HT1080 (cell line): ENCODE measurements around the gene DBN1. TPM values are rescaled to one million over a fixed set of nuclear protein-coding genes. Genes with fewer than 3 reads are reported as not detected.
"Not testable (repeated sequence)": the region's sequence is repeated elsewhere in the genome, so short reads cannot be mapped to it uniquely, and the experiment has no call there.

Source experiments
- DNase-seq: peaks from one replicate; pipeline ENCODE4 v3.0.0-alpha.2; 2015; ENCODE audit warnings: low read depth
- total RNA-seq: library from RNA; depleted of rRNA; stranded (reverse); fragments of >200 nt; shearing (Covaris generic); gene quantifications from 2 replicates; pipeline ENCODE4 v1.2.3, GENCODE V29; 2014

Gene DBN1
- total RNA-seq, 1 experiment from 2014 or later = 118 TPM

DNA sequence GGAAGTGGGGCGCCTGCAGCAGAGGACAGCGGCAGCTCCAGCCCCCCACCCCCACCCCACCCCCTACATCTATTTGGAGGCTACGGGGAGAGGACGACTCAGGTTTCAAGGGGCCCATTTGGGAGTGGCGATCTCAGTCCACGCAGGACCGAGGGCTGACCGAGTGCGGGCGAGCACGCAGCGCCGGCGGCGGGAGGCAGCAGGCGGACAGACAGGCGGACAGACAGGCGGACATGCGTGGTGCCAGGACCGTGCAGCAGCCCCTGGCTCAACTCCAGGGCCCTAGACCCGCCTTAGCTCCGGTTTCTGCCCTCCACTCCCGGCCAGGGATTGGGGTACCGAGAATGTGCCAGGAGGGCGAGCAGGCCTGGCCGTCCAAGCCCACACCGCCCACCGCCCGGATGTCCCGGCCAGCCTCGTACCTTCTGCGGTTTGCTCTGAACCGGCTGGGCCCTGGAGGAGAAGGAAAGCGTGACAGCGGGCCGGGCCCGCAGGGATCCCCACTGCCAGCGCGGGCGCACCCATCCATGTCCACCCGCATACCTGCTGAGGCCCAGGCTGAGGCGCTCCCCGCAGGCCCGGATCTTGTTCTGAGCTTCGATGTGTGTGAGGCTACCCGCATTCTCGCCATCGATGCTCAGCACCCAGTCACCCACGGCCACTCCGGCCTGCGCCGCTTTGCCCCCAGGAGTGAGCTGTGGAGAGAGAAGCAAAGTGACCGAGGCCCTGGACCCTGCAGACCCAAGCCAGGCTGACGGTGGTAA, 18.7 kb upstream of the DBN1 start:
- no peak for DNase-seq

DNA sequence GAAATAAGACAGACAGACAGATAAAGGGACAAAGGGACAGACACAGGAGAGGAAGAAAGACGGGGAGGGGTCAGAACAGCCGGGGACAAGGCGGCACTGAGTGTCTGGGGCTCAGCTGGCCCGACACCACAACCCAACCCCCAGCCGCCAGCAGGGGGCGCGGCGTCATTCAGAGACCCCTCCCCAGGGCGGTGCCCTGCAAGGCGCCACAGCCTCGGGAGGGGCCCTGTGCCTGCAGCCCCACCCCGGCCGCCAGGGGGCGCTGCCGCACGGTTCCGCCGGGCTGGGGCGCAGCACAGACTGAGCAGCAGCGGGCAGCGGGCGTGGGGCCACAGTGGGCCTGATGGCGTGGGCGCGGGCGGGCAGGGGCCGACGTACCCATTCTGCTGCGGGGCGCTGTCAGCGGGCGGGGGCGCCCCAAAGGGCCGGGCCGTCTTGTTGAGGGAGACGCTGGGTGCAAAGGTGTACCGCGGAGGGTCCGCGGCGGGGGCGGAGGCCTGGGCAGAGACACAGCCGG, 18.1 kb upstream of the DBN1 start:
- DNase-seq = peak; percentile 61

DNA sequence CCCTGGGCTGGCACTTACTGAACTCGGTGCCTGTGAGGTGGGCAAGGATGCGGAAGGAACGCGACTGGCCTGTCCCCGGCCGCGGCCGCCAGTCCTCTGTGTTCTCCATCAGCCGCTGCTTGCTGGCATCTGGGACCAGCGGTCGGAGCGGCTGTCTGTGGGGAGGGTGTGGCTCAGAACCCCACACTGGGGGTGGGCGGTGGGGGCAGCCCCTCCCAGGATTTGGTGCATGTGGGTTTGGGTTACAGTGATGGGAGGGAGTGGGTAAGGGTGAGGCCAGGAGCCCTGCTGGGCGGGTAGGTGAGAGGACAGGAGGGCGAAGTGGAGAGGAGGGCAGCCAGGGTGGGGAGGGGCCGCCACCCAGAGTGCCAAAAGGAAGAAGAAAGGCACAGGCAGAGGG, 17.6 kb upstream of the DBN1 start:
- no peak for DNase-seq

DNA sequence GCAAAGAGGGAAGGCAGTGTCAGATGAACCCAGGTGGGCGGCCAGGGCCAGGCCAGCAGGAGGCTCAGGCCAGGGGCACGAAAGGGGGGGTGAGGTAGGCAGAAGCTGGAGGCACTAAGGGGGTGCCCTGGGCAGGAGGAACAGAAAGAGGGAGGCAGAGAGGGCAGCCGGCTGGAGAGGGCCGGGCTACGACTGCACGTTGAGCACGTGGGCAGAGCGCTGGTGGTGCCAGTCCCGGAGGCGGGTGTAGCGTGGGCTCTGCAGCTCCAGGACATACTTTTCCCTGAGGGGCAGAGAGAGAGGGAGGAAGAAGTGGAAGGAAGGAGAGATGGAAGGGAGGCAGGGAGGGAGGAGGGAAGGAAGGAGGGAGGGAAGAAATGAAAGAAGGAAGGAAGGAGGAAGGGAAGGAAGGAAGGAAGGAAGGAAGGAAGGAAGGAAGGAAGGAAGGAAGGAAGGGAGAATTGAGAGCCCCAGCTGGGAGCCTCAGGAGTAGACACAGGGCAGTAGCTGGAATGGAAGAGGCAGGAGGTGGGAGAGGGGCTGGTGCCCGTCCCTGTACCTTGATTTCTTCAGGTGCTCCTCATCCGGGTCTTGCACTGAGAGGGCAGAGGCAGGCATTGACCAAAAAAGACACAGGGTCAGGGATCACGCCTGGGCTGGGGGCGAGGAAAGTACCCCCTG, 17.0 kb upstream of the DBN1 start:
- DNase-seq = no peak

DNA sequence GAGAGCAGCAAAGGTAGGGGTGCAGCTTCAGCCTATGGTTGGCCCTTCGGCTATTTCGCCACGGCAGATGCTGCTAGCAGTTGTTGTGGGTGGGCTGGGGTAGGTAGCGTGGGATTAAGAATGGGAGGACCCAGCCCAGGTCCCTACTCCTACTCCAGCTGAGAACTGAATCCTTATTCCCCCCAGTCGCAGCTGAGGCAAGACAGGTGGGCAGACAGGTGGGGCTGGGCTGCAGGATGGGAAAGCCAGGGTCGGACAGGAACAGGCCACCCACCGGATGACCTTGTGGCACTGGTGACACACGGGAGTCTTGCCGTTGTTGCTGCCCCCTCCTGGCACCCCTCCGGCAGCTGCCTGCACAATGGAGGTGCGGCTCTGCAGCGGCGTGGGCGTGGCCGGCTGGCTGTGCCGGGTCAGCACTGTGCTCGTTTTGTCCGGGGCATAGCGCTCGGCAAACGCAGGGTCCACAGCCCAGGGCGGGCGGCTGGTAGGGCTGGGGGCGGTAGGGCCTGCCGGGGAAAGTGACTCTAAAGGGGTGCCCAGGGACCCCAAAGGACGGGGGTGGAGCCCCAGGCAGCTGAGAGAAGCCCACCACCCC, 15.8 kb upstream of the DBN1 start:
- DNase-seq = no peak

DNA sequence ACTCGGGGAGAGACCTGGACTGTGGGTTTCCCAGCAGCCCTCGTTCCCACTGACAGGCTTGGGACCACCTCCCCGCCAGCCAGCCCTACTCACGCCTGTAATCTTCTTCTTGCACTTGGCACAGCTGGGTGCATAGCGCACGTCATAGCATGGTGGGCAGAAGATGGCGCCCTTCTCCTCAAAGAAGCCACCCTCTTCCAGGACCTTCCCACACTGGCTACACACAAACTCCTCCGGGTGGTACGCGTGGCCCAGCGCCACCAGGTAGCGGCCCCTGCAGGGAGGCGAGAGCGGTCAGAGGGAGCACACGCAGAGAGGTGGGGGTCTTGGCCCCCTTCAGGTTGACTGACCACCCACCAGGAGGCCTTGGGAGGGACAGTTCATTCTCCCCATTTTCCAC, 14.5 kb upstream of the DBN1 start:
- DNase-seq = no peak

DNA sequence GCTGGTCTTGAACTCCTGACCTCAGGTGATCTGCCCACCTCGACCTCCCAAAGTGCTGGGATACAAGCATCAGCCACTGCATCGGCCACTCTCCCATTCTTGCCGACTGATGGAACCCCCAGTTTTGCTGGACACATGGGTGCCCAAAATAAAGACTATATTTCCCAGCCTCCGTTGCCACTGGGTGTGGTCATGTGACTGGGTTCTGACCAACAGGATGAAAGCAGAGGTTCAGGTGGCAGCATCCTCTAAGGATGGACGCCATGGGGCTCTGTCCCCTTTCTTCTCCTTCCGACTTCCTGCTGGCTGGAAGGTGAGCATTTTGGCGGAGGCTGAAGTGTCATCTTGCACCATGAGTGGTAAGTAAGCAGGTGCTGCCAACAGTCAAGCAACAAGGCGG, 13.7 kb upstream of the DBN1 start:
- no peak for DNase-seq

DNA sequence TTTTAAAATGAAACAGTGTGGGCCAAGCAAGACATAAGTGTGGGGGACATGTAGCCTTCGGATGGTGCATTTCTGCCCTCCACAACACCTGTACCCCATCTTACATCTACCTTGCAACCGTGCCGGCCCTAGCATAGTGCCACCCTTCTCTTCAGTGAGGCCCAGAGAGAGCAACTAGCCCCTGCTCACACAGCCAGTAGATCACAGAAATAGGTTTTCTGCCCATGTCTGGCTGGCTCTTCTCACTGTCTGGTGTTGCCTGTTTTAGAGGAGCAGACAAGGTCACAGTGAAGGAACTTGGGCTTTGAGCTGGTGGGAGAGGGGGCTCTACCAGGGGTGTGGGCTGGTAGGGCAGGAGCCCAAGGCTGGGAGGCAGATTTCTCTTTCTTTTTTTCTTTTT, 12.8 kb upstream of the DBN1 start:
- no peak for DNase-seq

DNA sequence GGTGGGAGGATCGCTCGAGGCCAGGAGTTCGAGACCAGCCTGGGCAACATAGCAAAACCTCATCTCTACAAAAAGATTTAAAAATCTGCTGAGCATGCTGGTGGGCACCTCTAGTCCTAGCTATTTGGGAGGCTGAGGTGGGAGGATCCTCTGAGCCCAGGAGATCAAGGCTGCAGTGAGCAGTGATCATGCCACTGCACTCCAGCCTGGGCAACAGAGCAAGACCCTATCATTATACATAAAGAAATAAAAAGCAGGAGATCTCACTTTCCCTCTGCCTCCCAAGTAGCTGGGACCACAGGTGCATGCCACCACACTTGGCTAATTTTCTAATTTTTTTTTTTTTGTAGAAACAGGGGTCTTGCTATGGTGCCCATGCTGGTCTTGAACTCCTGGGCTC, 12.3 kb upstream of the DBN1 start:
- not testable (repeated sequence) for DNase-seq

DNA sequence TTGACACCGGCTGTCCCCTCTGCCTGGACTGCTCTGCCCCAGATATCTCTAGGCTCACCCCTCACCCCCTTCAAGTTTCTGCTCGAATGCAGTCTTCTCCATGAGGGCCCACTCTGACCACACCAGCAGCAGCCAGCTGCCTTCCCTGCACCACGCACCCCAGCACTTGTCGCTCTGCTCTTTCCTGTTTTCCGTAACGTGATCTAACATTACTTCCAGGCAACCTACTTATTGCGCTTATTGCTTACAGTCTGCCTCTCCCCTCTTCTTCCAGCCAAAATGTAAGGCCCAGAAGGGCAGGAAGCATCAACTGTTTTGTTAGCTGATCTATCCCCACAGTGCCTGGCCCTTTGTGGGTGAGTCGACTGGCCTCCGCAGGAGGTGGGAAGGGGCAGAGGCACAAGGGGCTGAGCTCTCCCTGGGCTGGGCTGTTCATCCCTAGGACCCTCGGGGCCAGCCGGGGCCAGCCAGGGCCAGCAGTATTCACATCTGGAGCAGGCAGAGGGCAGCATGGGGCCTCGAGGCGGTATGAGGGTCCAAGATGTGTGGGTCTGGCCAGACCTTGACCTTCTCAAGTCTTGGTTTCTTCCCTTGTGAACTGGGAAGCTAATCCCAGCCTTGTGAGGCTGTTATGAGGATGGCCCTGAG, 11.6 kb upstream of the DBN1 start:
- DNase-seq = no peak

DNA sequence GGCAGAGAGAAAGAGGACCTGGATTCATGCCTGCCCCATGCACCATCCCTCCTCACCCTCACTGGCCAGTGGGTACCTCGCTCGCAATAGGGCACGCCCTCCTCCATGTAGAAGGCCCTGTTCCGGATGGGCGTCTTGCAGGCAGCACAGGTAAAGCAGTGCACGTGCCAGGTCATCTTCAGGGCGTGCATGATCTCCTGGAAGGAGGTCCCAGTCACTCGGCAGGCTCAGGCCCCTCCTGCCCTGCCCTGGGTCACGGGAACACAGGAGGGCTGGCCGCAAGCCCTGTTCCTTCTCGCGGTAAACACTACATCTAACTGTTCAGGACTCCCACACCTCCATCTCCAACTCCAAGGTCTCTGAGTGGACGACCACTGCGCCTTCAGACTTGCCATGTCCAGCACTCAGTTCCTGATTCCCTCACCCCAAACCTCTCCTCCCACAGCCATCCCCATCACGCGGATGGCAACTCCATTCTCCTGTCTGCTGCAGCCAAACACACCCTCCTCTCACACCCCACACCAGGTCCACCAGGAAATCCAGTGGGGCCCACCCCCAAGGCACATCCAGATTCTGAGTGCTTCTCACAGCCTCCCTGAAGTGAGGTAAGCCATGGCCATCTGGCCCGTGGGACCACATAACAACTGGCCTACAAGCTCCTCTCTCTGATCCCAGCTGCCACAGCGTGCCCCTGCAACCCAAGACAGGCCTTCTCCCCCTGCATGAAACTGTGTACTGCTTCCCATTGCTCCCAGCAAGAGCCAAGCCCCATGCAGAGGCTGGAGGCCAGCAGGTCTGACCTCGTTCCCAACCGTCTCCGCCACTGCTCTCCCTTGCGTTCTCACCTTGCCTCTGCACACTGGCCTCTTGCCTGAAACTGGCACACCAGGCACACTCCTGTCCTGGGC, 10.8 kb upstream of the DBN1 start:
- no peak for DNase-seq

DNA sequence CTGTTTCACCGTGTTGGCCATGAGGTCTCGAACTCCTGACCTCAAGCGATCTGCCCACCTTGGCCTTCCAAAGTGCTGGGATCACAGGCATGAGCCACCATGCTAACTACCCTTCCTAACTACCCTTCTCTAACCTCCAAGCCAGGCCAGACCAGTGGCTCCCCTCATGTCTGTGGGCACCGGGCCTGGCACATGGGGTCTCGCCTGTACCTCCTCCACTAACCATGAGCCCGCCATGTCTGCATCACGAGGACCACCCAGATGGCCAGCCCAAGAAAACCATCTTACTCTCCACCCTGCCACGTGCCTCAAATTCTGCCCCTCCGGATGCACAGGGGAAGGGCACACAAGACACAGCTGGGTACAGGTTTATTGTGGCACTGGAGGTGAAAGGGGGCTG, 9.6 kb upstream of the DBN1 start:
- DNase-seq = no peak

DNA sequence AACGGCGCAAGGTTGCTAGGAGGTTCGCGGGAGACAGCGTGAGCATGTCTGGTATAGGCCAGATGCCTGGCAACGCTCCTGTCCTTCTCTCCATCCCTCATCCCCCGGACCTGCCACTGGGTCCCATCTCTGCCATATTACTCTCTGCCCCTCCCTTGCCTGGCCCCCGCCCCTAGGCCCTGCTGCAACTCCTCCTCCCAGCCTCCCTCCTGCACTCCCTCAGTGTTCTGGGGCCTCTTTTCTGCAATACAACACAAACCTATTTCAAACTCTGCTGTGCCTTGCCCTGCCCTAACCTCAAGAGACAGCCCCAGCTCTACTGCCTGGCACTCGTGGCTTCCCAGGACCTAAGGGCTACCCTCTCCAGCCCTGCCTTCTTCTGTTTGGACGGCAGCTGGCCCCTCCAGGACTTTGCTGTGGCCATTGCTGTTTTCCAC, 8.9 kb upstream of the DBN1 start:
- DNase-seq = no peak

DNA sequence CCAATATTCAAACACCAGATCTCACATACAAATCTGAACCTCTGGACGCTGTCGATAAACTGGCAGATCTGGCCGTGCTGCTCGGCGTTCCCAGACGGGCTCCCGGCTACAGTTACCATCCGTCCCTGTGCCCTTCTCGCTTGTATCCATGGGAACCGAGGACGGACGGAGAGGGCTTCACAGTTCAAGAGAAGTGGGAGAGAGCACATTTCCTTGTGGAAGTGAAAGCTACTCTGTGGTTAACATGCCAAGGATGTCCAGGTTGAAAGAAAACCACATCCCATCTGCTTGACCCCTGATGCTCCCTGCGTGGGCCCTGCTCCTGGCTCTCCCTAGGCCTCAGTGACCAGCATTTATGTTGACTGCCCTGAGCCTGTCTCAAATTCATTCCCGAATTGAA, 6.3 kb upstream of the DBN1 start:
- no peak for DNase-seq

DNA sequence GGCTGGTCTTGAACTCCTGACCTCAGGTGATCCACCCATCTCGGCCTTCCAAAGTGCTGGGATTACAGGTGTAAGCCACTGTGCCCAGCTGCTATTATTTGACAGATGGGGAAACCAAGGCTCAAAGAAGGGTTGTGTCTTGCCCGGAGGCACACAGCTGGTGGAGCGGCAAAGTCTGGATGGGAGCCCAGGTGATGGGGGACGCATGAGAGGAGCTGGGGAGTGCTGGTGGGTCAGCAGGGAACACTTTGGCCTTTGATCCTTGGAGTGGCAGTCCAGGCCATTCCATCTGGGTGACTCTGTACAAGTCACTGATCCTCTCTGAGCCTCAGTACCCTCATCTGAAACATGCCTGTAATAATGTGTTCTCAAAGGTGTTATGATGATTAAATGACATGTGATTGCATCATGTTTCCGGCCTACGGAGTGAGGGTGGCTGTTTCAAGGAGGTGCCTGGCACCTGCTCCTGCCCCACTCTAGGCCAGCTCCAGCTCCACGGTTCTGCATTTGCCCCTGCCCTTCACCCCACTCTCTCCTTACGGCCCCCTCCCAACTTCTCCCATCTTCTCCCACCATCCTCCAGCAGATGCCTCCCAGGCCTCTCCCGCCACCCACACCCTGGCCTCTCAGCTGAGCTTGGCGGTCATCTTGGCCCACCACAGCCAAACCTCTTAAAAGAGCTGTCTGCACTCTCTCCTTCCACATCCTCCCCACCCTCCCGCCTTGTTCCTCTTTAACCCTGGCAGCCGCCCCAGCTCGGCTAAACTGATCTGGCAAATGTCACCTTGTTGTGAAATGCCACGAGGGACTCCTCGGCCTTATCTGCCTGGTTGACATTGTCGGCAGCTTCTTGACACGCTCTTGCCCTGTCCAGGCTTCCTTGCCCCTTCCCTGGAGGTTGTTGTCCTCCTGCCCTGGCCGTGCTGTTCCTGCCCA, 5.5 kb upstream of the DBN1 start:
- DNase-seq = no peak

DNA sequence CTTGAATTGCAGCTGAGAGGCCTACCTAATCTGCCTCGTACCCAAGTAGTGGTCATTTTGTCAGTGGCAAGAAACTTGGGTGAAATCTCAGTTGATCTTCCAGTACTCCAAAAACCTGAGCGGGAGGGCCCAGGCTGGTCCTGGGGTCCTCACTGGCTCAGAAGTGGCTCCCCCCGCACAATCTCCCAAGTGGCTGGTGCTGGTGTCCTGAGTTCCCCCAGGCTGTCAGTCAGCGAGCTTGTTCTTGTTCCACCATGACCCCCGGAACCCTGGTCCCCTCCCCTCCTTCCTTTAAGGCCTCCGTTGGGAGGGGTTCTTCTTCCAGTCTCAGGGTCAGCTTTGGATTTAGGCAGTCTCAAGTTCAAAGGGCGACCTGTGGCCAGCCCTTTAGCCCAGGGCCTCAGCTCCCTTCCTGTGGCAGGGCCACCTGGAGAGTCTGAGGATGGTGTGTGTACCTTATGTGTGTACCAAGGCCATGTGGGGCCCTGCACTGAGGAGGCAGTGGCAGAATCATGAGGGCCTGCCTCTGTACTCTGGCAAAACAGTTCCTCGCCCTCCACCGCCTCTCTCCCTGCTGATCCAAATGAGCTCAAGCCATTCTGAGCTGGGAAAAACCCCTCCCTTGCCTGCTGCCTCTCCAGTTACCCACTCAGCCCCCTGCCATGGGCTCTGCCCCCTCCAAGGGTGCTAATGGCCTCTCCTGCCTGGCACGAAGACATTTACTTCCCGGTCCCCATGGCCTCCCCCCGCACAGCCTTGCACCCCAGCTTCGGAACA, 4.5 kb upstream of the DBN1 start:
- DNase-seq = no peak

DNA sequence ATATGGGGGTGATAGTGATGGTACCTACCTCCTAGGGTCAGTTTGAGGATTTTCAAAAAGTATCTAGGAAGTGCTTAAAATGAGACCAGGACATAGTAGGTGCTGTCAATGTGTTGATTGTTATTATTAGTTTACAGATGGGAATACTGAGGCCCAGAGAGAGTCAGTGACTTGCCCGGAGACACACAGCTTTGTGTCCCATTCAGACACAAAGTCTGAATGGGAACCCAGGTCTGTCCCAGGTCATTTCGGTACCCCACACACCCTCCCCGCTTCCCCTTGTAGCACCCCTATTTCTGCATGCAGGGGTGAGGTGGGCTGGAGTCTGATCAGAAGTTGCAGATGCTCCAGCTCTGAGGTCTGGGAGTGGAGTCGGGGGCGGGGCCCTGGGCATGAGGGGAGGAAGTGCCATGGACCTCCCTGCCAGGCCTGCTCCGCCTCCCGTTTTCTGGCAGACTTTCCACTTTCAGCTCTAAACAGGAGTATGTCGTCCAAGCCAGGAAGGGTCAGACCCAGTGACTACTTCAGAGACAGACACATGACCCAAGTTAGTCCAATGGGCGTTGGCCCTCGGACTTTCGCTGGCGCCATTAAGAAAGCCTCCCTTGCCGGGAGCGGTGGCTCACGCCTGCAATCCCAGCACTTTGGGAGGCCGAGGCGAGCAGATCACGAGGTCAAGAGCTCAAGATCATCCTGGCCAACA, 3.2 kb upstream of the DBN1 start:
- DNase-seq = no peak
